MG63 (cell line): ENCODE measurements around the gene RBM17. TPM values are rescaled to one million over a fixed set of nuclear protein-coding genes. Genes with fewer than 3 reads are reported as not detected.
"Not testable (repeated sequence)": the region's sequence is repeated elsewhere in the genome, so short reads cannot be mapped to it uniquely, and the experiment has no call there.

Experiments
- DNase-seq: peaks from one replicate; pipeline ENCODE4 v3.0.0-alpha.2; 2020
- H3K27me3 ChIP-seq: fragments of 250-450 bp; sonication (Bioruptor Pico); 2 replicates; pipeline ENCODE4 v1.5.1; 2020; ENCODE audit warnings: mild to moderate bottlenecking, moderate library complexity
- H3K36me3 ChIP-seq: fragments of 250-450 bp; sonication (Bioruptor Pico); 2 replicates; pipeline ENCODE4 v1.5.1; 2020; ENCODE audit warnings: mild to moderate bottlenecking, moderate library complexity
- H3K4me3 ChIP-seq: fragments of 250-450 bp; sonication (Bioruptor Pico); 2 replicates; pipeline ENCODE4 v1.5.1; 2020; ENCODE audit warnings: mild to moderate bottlenecking, moderate library complexity
- H3K9me3 ChIP-seq: fragments of 250-450 bp; sonication (Bioruptor Pico); 2 replicates; pipeline ENCODE4 v1.5.1; 2020; ENCODE audit warnings: mild to moderate bottlenecking, moderate library complexity
- total RNA-seq: library from RNA; depleted of rRNA; stranded (reverse); fragments of >200 nt; shearing (Covaris generic); gene quantifications from 2 replicates; pipeline ENCODE4 v1.2.3, GENCODE V29; 2014; ENCODE audit warnings: low replicate concordance

The RBM17 gene
- total RNA-seq, 1 experiment from 2014 or later, result 27.2 TPM

DNA sequence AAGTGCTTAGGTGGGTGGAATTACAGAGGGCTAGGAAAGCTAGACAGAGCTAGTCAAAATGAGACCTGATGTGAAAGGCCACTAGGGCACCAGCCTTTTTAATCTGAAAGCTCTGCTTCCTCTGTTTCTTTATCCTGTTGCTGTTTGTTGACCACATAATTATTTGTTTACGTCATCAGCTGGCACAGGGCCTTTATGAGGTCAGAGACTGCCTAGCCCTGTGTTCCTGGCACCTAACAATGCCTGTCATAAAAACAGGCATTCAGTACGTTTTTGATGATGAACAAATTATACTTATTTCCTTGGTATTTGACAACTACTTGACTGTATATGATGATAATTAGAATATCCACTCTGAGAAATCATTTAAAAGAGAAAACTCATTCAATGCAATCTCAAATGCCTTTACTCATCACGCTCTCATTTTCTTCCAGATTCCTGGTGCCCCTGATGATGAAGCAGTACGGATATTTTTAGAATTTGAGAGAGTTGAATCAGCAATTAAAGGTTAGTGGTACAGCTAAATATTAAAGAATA lies 26.0 kb downstream of the RBM17 start:
- H3K4me3 ChIP-seq, result no peak overlapping the region
- H3K36me3 ChIP-seq, result peaks cover 68% of the 10 kb centered on the region
- DNase-seq, result peak; percentile 75
- H3K27me3 ChIP-seq, result no peaks in the 10 kb centered on the region
- H3K9me3 ChIP-seq, result no peaks in the 10 kb centered on the region

DNA sequence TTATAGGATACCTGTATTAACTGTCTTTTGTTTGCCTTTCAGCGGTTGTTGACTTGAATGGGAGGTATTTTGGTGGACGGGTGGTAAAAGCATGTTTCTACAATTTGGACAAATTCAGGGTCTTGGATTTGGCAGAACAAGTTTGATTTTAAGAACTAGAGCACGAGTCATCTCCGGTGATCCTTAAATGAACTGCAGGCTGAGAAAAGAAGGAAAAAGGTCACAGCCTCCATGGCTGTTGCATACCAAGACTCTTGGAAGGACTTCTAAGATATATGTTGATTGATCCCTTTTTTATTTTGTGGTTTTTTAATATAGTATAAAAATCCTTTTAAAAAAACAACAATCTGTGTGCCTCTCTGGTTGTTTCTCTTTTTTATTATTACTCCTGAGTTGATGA lies 26.6 kb downstream of the RBM17 start:
- H3K36me3 ChIP-seq, result peaks cover 62% of the 10 kb centered on the region
- H3K4me3 ChIP-seq, result no peak overlapping the region
- DNase-seq, result peak; percentile 25
- H3K27me3 ChIP-seq, result no peaks in the 10 kb centered on the region
- no peaks in the 10 kb centered on the region for H3K9me3 ChIP-seq

DNA sequence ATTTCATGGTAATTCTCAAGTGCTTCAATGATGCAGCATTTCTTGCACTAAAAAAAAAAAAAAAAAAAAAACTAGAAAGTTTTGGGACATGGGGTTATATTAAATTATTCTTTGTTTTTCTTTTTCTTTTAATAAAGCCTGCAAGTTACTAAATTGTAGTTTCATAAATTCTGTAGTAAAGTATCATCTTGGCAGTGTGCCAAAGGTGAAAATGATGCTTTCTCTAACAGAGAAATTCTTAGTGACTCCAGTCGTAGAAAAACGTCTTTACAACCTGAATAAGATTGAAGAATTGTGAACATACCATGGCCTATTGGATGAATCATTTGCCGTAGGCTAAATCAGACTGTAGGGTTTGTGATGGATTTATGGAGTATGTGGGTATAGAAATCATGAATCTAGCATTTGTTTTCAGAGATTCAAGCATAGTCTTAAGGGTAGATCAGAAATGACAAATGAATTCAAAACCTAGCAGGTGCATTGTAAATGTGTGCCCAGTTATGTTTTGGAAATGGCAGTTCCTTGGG lies 27.1 kb downstream of the RBM17 start:
- Histone ChIP-seq H3K27me3 (no peaks in the 10 kb centered on the region), H3K4me3 (no peak overlapping the region), H3K9me3 (no peaks in the 10 kb centered on the region), H3K36me3 (peaks cover 58% of the 10 kb centered on the region)
- no peak for DNase-seq

DNA sequence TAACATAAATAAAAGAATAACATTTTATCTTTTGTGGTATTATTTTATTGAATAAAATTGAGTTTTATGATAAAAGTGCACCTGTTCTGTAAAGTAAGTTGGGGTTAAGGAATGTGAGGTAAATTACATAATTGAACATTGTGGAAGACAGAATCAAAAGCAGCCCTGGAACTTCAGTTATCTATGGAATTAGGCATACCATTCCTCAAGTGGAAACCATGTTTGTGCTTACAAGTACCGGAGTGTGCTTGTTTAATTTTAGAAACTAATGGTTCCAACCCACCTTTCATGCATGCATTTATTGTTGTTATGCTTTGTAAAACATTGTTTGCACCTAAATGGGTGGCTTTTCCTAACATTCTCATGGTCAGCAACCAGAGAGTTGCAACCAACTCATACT lies 28.0 kb downstream of the RBM17 start:
- Histone ChIP-seq H3K36me3 (peaks cover 50% of the 10 kb centered on the region), H3K27me3 (no peaks in the 10 kb centered on the region), H3K9me3 (no peaks in the 10 kb centered on the region), H3K4me3 (no peak overlapping the region)
- DNase-seq, result no peak

DNA sequence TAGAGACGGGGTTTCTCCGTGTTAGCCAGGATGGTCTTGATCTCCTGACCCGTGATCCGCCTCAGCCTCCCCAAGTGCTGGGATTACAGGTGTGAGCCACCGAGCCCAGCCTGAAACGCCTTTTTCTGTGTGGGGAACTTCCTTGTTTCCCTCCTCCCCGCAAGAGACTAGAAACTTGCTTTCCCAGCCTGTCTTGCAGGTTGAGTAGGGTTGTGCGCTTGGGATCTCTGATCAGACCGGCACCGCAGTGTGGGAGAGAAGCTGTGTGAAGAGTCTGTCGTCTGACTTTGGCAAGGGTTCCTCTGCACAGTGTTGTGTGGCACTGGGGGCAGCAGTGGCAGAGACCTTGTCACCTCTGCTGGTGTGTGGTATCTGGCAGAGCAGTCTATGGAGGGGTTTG lies 28.9 kb downstream of the RBM17 start:
- Histone ChIP-seq H3K36me3 (peaks cover 41% of the 10 kb centered on the region), H3K4me3 (no peak overlapping the region), H3K27me3 (no peaks in the 10 kb centered on the region), H3K9me3 (no peaks in the 10 kb centered on the region)
- DNase-seq, result no peak

DNA sequence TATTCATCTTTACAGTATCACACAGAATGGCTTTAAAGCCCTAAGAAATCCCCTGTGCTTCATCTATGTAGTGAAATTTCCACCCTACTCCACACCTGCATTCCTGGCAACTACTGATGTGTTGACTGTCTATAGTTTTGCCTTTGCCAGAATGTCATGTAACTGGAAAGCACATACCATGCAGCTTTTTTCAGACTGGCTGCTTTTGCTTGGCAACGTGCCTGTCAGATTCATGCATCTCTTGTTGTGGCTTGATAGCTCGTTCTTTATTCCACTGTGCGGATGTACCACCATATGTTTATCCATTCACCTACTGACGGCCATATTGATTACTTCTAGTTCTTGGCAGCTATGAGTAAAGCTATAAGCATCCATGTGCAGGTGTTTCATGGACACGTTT lies 30.6 kb downstream of the RBM17 start:
- peaks cover 24% of the 10 kb centered on the region for H3K36me3 ChIP-seq
- no peak for DNase-seq

DNA sequence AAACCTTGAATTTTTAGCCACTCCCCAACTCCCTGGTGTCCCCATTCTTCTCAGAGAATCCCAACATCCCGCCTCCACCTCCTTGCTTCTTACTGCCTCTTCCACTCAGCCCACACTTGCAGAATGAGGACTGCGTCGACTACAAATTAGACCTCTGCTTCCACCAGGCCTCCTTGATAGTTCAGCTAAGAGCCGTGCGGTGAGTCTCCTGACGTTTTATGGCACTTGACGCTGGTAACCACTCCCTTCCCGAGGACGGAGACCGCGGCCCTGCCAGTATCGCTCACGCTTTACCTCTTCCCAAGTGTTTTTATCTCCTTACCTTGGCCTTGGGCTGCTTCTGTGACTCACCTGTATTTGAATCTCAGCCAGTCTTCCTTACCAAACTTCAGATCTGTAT lies 31.1 kb downstream of the RBM17 start:
- no peak overlapping the region for H3K4me3 ChIP-seq
- no peak for DNase-seq
- H3K27me3 ChIP-seq, result no peaks in the 10 kb centered on the region
- H3K36me3 ChIP-seq, result peaks cover 21% of the 10 kb centered on the region
- H3K9me3 ChIP-seq, result no peaks in the 10 kb centered on the region

More for the DNA sequence above, 30.6 kb downstream of the RBM17 start:
- H3K9me3 ChIP-seq, result no peaks in the 10 kb centered on the region
- no peaks in the 10 kb centered on the region for H3K27me3 ChIP-seq
- H3K4me3 ChIP-seq, result no peak overlapping the region

DNA sequence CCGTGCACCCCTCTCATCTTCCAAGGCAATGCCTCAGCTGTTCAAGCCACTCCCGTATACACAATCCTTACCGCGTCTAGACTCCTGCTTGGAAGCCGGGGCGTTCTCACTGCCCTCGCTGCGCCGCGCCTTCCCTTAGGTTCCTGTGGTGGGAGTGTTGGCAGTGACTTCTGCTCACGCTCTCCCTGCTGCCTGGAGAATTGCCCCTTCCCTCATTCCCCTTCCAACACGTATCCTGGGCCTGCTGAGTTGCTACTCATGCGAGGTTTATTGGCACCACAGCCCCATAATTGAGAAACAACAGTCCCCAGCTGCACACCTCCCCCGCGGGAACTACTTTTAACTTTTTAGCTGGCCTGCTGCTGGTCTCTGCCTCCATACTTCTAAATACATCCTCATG lies 31.9 kb downstream of the RBM17 start:
- H3K9me3 ChIP-seq, result no peaks in the 10 kb centered on the region

DNA sequence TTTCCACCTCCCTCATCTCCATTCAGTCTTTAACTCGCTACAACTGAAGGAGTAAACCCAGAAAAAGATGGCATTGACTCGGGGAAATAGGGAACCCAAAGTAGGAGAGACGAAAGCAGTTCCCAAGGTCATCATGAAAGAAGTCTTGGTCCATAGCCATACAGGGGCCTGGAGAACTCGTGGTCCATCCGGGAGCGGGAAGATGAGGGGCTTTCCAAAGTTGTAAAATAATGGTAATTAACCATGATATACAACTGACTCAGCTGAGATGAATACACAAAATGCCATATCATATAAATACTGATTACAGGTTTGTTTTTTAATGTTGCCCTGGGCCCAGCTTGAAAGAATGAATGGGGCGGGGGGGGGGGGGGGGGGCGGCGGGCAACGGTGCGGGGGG lies 32.3 kb downstream of the RBM17 start:
- DNase-seq, result no peak
- Histone ChIP-seq H3K9me3 (no peaks in the 10 kb centered on the region), H3K4me3 (no peak overlapping the region), H3K36me3 (peaks cover 9% of the 10 kb centered on the region), H3K27me3 (no peaks in the 10 kb centered on the region)

More for the DNA sequence above, 31.9 kb downstream of the RBM17 start:
- Histone ChIP-seq H3K4me3 (no peak overlapping the region), H3K36me3 (peaks cover 14% of the 10 kb centered on the region), H3K27me3 (no peaks in the 10 kb centered on the region)
- DNase-seq, result no peak

DNA sequence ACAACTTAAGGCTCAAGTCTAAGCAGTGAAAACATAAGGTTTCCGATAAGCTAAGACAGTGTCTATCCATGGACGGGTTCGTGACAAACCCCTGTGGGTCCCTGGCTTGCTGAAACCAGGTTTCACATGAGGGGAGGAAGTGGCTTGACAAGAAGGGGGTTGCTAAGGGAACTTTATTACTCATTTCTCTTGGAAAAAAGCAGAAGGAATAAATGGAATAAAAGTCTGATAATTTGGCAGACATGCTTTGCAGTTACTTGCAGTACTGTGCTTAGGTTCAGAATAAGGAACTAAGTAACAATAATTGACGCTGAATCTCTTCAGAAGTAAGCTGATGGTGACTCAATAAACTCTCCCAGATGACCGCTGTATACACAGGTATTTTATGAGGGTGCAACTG lies 34.7 kb downstream of the RBM17 start:
- DNase-seq, result no peak
- Histone ChIP-seq H3K4me3 (no peak overlapping the region), H3K36me3 (no peaks in the 10 kb centered on the region; the same call in 1 of the 2 replicates), H3K9me3 (no peaks in the 10 kb centered on the region), H3K27me3 (no peaks in the 10 kb centered on the region)

DNA sequence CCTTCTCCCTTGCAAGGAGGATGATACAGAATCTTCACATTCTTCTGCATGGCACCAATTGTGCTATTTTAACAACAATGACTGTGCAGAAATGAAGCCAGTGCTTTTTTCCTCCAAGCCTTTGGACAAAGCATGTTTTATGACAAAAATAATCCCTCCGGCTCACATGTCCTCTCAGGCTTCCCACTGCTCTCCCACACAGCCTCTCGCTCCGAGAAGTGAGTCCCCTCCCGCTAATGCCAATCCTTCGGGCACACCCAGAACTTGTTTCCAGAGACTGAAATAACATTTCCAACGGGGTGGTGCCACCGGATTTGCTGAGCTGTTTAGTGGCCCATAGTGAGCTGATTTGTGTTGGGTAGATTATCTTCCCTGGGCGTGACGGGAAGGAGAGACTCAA lies 35.8 kb downstream of the RBM17 start:
- H3K27me3 ChIP-seq, result no peaks in the 10 kb centered on the region
- DNase-seq, result no peak
- no peaks in the 10 kb centered on the region for H3K9me3 ChIP-seq
- H3K4me3 ChIP-seq, result no peak overlapping the region
- no peaks in the 10 kb centered on the region; the same call in 1 of the 2 replicates for H3K36me3 ChIP-seq

DNA sequence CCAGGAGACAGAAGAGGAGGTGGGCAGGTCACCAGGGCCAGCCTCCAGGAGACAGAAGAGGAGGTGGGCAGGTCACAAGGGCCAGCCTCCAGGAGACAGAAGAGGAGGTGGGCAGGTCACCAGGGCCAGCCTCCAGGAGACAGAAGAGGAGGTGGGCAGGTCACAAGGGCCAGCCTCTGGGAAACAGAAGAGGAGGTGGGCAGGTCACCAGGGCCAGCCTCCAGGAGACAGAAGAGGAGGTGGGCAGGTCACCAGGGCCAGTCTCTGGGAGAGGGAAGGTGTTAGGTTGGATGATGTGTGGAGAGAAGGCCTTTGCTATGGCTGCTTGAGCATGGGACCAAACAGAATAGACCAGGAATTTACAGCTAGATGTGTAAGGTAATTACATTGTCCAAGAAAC lies 38.6 kb downstream of the RBM17 start:
- not testable (repeated sequence) for H3K9me3 ChIP-seq, DNase-seq, H3K4me3 ChIP-seq, H3K36me3 ChIP-seq, H3K27me3 ChIP-seq

DNA sequence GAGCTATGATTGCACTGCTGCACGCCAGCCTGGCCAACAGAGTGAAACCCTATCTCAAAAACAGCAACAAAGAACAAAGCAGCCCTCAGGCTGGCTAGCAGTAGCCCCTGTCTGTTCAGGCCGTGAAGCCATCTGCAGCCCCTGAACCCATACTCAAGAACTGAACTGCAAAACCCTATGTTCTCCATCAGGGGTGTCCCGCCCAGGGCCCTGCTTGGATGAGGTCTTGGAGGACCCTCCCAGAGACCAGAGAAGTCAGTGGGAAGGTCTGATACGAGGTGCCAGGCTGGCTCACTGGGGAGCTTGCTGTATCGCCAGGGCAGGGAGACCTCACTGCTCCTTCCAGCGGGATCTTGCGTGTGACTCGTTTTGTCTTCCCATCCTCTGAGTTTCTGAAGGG lies 39.3 kb downstream of the RBM17 start:
- Histone ChIP-seq H3K9me3 (no peaks in the 10 kb centered on the region), H3K4me3 (no peak overlapping the region), H3K27me3 (no peaks in the 10 kb centered on the region), H3K36me3 (no peaks in the 10 kb centered on the region)
- DNase-seq, result no peak

DNA sequence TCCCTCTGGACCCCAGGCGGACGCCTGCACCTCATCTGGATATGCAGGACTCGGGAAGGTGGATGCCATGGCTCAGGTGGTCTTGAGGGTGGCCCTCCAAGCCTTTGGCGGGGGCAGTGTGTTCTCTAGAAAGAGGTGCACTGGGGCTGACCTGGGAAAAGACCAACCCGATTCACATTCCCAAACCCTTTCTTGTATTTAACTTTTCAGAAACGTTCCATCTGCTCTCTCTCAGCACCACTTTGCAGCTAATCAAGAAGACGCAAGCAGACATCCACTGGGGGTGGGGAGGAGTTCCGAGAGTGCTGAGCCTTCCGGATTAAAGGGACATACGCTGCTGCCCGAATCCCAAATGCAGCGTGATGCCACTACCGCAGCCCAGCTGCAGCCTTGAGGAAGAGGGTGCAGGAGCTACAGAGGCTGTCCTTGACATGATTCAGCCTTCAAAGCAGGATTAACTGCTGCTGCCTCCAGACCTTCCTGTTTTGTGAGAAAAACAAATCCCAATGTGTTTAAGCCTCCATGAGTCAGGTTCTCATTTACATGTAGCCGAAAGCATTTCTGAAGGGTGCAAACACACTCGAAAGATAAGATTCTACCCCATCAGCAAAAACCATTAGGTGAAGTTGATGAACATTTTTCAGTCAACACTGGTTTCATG lies 39.9 kb downstream of the RBM17 start:
- H3K9me3 ChIP-seq, result no peaks in the 10 kb centered on the region
- H3K4me3 ChIP-seq, result no peak overlapping the region
- no peaks in the 10 kb centered on the region for H3K36me3 ChIP-seq
- no peaks in the 10 kb centered on the region for H3K27me3 ChIP-seq
- DNase-seq, result no peak

DNA sequence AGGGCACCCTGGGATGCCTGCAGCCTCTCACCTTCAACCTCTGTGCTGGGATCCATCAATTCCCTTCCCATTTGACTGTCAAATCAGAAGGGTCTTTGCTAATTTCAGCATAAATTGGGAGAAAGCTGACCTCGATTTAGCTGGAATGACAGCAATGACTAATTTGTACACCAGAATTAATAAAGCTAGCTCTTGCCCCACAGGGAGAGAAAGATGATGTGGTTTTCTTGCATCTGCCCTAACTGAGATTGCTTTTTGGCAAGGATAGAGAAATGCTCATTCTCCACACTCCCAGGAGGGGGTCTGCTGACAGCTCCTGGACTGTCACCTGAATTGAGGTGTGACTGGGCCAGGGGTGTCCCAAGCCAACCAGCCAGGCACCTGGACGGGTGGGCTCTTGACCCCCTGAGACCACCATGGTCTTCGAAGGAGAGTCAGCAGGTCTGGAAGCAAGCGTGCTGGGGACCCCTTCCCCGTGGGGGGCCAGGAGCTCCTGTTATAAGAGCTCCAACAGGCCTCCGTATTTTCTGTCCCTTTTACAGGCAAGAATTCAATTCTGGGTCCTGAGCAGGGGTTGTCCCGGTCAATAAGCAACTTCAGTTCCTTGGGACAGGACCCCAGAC lies 42.1 kb downstream of the RBM17 start:
- no peak overlapping the region for H3K4me3 ChIP-seq
- DNase-seq, result no peak
- H3K9me3 ChIP-seq, result no peaks in the 10 kb centered on the region
- H3K27me3 ChIP-seq, result no peaks in the 10 kb centered on the region
- H3K36me3 ChIP-seq, result no peaks in the 10 kb centered on the region

DNA sequence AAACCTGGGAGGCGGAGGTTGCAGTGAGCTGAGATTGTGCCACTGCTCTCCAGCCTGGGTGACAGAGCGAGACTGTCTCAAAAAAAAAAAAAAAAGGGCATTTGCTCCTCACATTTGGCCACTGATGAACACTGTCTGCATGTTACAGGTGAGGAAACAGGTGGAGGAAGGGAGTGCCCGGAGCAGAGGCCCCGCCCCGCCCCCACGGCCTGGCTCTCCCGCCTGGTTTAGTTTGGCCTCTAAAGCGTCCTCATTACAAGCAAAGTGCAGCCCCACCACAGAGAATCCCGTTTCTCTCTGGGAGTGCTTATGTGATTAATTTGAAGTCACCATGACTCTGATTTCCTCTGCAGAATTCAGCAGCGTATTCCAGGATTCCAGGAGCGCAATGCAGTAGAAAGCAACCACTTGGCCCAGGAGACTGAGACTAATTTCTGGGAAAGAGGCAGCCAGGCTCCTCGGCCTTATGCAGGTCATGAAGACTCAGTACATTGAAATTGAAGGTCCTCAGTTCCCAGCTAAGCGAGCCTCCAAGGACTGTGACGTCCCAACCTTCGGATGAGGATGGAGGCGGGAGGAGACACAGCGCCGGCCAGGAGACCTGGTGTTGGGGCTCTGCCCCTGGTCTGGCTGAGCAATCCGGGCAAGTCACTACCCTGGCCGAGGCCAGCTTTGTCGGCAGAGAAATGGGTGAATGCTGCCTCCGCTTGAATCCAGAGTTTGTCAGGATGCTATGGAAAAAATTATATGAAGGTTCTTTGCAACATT lies 44.7 kb downstream of the RBM17 start:
- DNase-seq, result no peak
- no peaks in the 10 kb centered on the region for H3K27me3 ChIP-seq
- no peaks in the 10 kb centered on the region for H3K9me3 ChIP-seq
- H3K36me3 ChIP-seq, result no peaks in the 10 kb centered on the region
- no peak overlapping the region for H3K4me3 ChIP-seq

DNA sequence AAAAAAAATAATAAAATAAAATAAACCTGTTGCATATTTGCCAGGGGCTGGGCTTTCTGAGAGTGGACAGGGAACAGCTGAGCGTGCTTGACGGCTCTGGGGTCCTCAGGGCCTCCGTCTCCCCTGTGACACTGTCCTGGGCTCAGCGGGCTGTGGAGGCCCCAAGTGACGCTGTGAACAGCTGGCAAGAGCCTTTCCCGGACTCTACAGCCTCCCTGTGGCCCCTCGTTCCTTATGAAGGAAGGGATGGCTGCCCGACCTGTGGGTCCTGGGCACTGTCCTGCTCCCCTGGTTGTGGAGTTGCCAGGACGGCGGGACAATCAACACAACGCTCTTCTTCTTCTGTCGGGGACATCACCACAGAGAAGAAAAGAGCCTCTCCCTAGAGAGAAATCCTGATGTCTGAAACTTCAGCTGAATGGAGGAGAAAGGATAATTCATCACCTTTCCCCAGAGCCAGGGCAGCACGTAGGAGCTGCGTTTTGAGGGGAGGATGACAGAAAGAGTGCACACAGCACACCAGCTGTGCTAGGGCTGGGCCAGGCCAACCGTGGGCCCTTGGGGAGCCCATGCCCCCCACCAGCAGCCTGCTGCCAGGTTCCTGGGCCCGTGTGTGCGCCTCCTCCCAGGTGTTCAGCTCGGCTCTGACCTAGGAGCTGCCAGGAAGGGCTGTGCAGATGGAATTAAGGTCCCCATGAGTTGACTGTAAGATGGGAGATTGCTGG lies 45.4 kb downstream of the RBM17 start:
- Histone ChIP-seq H3K36me3 (no peaks in the 10 kb centered on the region), H3K9me3 (no peaks in the 10 kb centered on the region), H3K4me3 (no peak overlapping the region), H3K27me3 (no peaks in the 10 kb centered on the region)
- no peak for DNase-seq
